ENCODE results near the gene CSKMT.
"Not testable (repeated sequence)": the region's sequence is repeated elsewhere in the genome, so short reads cannot be mapped to it uniquely, and the experiment has no call there.

Gene CSKMT

GRCh38 chr11:62689421-62690183 is 24.5 kb downstream of the CSKMT start, which contains the start of gene LRRN4CL:
Gene LRRN4CL, minus strand, starts transcription at chr11:62689530. Its CDS starts 1,022 bp downstream, at chr11:62688508.
- no peak for DNase-seq

GRCh38 chr11:62693624-62694023 is 28.5 kb downstream of the CSKMT start:
- not testable (repeated sequence) for DNase-seq

DNA sequence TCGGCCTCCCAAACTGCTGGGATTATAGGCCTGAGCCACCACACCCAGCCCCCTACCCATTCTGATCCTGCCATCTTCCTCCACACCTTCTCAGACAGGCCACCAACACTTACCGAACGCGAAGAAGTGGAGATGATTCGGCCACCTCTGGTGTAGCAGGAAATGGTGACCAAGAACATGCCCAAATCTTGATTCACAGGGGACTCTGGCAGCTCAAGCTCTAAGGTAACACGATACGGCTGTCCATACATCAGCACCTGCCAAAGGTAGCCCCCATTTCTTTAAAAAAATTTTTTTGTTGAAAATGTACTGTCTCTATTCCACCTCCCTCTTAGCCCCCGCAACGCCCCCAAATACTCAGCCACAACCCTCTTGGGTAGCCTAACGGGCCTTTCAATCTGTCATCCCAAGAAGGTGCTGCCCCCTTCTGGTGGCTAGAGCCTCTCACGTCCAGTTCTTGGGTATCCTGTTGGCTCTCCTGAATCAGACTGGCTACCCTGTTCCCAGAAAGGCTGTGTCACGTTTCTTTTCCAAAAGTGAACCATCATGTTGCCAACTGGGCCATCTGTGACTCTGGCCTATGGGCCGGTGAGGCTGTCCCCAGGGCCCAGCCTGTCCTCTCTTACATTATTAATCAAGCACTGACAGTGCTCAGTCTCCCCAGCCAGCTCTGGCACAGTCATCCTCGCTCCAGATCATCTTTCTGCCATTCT is 29.5 kb downstream of the CSKMT start:
- DNase-seq = peak; percentile 78 to 83

- peak in 1 of 2 donors; percentile 36 for DNase-seq
Measured at GRCh38 chr11:62702246-62702645, 37.1 kb downstream of the CSKMT start.

DNA sequence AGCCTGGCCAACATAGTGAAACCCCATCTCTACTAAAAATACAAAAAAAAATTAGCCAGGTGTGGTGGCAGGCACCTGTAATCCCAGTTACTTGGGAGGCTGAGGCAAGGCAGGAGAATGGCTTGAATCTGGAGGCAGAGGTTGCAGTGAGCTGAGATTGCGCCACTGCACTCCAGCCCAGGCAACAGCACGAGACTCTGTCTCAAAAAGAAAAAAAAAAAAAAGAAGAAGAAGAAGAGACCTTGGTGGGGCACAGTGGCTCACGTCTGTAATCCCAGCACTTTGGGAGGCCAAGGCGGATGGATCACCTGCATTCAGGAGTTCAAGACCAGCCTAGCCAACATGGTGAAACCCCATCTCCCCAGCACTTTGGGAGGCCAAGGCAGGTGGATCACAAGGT is 38.8 kb downstream of the CSKMT start:
- DNase-seq = not testable (repeated sequence)

- DNase-seq = no peak
Measured at GRCh38 chr11:62705413-62705812, 40.3 kb downstream of the CSKMT start.

DNA sequence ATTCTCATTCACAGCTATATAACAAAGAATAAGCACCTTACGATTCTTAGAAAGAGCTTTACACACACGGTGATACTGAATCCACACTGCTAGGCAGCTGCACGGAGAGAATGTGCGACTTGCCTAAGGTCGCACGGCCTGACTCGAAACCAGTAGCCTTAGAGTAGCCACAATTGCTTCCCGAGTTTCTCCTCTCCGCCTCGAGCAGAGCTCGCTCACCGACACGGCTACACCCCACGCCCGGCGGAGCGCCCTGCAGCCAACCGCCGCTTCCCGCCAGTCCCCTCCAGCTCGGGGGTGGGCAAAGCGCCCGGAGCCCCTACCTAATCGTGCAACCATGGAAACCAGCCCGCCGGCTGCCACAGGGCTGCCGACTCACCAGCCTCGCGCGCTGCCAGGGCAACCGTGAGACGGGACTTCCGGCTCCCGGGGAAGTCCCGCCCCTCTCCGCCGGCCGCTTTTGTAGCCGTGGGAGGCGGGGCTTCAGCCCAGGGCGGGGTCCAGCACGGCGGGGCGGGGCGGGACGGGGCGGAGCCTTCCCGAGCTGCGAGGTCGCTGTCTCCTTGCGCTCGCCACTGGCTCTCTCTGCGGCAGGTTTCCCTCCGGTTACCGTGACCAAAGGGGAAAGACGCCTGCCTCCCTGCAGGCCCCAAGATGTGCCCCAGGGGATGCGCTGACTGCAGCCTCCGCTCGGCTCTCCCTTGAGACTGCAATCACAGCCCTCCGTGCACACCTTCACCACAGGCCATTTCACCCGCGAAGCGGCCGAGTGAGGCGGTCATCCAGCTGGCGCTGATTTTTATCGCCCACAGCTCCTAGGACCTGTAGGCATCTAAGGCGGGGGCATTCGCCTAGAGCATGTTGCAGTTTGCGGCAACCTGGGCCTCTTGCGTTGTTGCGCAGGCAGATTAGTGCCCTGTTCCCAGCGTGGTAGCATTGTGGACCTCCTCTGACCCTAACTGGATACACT is 41.1 kb downstream of the CSKMT start:
- peak; percentile 94 for DNase-seq

DNA sequence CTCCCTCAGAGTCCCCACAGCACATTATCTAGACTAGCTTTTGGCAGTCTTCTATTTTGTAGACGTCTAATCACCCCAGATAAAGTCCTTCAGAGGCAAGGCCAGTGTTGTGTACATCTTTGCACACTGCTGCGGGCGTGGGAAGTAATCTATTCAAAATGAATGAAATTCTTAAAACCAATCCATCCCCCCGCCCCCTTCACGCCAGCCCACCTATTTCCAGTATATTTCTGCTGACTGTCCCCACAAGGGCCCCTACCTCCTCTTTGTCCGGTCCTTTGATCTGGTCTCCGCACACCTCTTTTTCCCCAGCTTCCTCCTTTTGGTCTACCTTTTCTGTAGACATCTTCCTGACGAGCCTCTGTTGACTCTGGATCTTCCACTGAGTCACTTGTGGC is 41.7 kb downstream of the CSKMT start:
- DNase-seq = no peak

DNA sequence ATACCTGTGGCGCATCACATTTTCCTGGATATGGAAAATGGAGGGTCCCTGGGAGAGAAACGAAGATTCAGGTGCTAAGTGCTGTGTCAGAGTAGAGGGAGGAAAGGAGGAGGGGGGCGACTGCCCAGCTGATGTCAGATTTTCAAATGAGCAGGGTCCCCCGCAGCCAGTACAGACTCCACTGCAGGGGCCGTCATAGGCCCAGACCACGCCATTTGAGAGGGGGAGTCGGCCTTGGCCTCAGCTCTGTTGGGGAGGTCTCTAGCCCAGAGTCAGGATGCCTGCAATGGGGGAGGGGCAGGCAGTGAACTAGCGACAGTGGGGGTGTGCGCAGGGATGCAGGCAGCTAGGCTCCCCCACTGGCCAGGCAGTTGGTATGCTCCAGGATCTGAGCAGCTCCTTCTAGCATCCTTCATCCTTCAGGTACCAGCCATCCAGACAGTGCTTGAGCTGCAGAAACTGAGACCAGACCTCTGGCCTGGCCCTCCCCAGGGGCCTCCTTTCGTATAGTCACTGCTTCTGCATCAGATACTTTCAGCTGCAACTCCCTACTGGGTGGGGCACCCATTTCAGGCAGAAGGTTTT is 42.3 kb downstream of the CSKMT start, which contains the start of the genes BSCL2 and GNG3:
TSS of gene BSCL2 (minus strand) at position 148 of the 585 bp plus-strand sequence. CDS start 229 bp downstream, outside the sequence.
TSS of gene GNG3 (plus strand) at position 400 of the 585 bp plus-strand sequence. CDS start 620 bp downstream, outside the sequence.
- no peak for DNase-seq

DNA sequence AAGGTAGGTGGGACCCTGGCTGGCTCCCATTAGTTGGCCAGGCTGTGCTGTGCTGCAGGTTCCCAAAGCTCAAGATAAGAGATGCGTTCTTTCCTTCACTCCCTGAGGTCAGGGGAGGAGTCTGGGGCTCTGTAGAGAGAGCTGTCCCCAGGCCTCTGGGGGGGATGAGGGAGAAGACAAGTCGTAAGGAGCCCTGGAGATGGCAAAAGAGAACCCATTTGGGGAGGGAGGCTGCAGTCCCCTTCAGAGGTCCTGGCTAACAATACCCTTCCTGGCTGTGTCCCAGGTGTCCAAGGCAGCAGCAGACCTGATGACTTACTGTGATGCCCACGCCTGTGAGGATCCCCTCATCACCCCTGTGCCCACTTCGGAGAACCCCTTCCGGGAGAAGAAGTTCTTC is 43.3 kb downstream of the CSKMT start:
- no peak for DNase-seq

DNA sequence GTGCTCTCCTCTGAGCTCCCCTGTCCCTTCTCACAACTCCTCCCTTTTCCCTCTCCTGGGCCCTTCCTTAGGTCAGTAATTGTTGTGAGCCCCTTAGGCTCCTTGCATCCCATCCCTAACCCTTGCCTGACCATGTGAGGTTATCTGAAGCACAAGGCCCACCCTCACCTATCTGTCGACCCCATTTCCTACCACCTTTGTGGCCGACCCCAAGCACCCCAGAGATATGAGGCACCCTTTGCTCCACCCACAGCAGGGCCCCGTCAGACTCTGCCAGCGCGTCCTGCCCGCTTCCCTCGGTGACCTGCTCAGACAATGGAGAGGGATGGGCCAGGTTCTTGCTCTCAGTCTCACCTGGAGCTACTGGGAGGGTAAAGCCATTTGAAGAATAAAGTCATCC is 43.7 kb downstream of the CSKMT start:
- peak; percentile 48 to 56 for DNase-seq

DNA sequence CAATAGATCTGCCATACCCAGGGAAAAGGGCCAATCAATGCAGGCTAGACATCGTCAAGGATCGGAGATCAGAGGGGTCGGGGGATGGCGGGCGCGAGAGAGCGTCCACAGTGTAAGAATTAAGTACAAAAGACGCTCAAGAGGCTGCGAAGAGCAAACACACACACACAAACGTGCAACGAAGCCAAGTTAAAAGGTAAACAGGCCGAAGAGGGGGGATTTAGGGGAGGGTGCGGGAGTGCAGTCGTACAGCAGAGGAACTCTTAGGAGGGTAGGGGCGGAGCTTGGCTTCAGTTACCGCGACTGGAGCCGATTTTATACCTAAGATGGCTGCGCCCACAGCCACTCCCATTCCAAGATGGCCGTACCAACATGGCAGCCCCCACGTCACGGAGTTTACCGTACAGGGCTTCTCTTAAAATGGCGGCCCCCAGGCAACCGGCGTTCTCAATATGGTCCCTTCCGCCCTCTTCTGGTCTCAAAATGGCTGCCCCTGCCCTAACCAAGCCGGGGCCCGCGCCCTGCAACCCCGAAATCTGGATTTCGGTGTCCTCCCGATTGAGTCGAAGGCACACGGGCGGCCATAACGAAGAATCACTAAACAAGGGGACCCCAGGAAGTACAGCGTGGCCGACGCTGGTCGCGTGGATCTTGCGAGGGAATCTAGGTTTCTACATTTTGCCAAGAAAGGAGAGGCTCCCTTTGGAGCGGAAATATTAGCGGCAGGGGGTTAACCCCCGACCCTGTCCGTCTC is 44.3 kb downstream of the CSKMT start:
- peak; percentile 98 for DNase-seq

DNA sequence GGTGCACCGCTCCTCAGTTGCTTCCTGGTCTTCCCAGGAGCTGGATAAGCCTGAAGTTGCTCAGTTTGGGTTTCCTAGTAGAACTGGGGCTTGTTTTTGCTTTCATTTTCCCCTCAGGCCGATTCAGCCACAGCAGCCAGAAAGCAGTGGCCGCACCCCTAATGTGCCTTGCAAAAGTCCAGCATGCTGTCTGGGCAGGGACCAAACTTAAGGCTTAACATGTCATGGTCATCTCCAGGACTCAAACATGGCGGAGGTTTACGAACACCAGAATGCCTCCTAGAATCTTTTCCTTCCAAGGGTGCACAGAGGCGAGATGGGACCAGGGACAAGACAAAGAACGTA is 44.9 kb downstream of the CSKMT start:
- no peak for DNase-seq

GRCh38 chr11:62712276-62712812 is 47.2 kb downstream of the CSKMT start:
- no peak for DNase-seq

DNA sequence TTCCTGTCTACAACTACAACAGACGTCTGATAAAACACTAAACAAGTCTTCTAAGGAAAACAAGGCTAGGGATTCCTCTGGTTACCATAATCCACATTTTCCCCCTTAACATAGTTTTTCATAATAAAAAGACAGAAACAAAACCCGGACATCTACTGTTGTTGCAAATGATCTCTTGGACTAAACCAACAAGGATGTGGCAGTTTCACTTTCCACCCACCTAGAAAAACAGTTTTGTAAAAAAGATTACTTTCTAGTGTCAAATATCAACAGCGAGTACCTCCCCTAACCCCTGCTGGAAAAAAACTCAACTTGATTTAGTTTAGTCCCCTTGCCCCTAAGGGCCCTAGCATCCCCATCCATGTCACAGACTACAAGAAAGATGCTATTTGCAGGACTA is 47.7 kb downstream of the CSKMT start:
- DNase-seq = no peak

GRCh38 chr11:62713343-62713742 is 48.2 kb downstream of the CSKMT start:
- no peak for DNase-seq

DNA sequence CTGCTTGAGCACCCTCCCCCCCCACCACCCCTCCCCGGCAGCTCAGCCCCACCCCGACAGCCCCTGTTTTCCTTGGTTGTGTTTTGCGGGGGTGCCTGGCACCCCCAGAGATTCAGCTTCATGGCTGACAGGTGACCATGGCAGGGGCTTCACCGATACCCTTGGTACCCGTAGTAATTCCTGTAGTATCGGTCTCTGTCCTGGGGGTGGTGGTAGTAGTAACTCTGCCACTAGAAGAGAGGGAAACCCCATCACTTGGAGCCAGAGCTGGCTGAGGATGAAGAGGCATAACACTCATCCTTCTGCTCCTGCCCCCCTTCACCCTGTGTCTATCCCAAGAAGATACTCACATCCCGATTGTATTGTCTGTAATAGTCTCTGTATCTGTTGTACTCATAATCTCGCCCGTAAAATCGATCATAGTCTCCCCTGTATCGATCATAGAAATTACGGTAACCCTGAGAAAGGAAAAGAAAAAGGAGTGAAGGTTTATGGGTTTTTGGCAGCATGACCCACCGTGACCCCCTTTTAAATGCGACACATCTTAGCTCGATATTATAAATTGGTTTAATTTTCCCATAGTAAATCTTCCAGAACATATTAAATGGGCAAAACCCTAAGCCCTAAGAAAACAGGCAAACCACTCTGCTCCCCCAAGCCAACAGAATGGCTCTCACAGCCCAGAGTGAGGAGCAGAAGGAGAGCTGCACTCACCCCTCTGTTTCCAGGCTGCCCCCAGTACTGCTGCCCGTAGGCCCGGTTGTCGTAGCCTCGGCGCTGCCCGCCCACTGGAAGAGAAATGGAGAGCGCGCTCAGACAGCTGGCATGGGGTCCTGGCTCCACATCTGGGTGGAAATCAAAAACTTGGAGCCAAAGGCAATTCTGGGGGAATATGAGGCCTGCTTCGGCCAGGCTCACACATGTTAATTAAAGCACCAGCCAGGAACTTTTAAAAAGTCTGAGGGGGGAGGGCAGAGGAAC is 50.3 kb downstream of the CSKMT start:
- no peak for DNase-seq

DNA sequence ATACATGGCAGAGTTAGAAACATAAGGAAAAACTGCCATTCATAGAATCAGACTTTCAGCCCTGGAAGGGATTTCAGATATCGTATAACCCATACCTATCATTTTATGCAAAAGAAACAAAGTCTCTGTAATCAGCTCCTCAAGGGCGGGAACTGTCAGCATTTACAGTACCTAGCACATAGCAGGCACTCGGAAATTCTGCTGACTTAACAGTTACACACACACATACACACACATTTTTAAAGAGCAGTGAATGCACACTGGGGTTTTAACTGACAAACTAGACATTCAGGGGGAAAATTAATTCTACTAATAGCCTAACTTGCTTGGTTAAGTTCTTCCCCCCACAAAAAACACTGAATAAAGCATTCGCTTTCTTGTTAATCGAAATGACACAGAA is 51.1 kb downstream of the CSKMT start:
- DNase-seq = no peak

GRCh38 chr11:62716816-62717215 is 51.7 kb downstream of the CSKMT start:
- no peak for DNase-seq

All from CD4-positive, alpha-beta T cell treated with Interleukin-1 beta for 1 hour (primary cell).